HepG2 (cell line): ENCODE measurements around the gene ACP5. TPM values are rescaled to one million over a fixed set of nuclear protein-coding genes. Genes with fewer than 3 reads are reported as not detected.

ENCODE experiments used
- CEBPB ChIP-seq: IDR thresholded peaks from 2 replicates; pipeline ENCODE4 v1.6.1; 2011; ENCODE audit warnings: low read depth, low read length, improper control_type of control experiment, borderline replicate concordance
- CENPT ChIP-seq: sonication (generic); formaldehyde crosslinking; IDR thresholded peaks from 2 replicates; pipeline ENCODE4 v1.8.0; 2022; ENCODE audit warnings: low read depth, mild to moderate bottlenecking, moderate library complexity, missing genetic modification reagents
- ELF3 ChIP-seq: IDR thresholded peaks from 2 replicates; pipeline ENCODE4 v1.6.1; 2016; ENCODE audit warnings: missing genetic modification reagents, missing compliant biosample characterization
- ETV6 ChIP-seq: sonication (generic); formaldehyde crosslinking; conservative IDR thresholded peaks from 2 replicates; pipeline ENCODE4 v1.4.0; 2020; ENCODE audit warnings: missing genetic modification reagents
- FOSL2 ChIP-seq: sonication (generic); formaldehyde crosslinking; IDR thresholded peaks from 2 replicates; pipeline ENCODE4 v1.4.0; 2020; ENCODE audit warnings: missing genetic modification reagents
- HOXA9 ChIP-seq: sonication (generic); formaldehyde crosslinking; IDR thresholded peaks from 2 replicates; pipeline ENCODE4 v1.8.1; 2022; ENCODE audit warnings: missing genetic modification reagents, mild to moderate bottlenecking, moderate library complexity, borderline replicate concordance
- JARID2 ChIP-seq: sonication (generic); formaldehyde crosslinking; IDR thresholded peaks from 2 replicates; pipeline ENCODE4 v1.8.1; 2023; ENCODE audit warnings: missing genetic modification reagents, inconsistent platforms; ENCODE audit not compliant: insufficient replicate concordance
- RFX3 ChIP-seq: IDR thresholded peaks from 2 replicates; pipeline ENCODE4 v1.6.1; 2016; ENCODE audit warnings: missing biosample characterization, missing genetic modification reagents
- SALL2 ChIP-seq: sonication (generic); formaldehyde crosslinking; IDR thresholded peaks from 2 replicates; pipeline ENCODE4 v1.8.1; 2023; ENCODE audit warnings: mild to moderate bottlenecking, missing genetic modification reagents, inconsistent platforms
- SIN3B ChIP-seq: fragments of 150-350 bp; IDR thresholded peaks from 2 replicates; pipeline ENCODE4 v1.6.1; 2014; ENCODE audit warnings: low read length
- SP5 ChIP-seq: IDR thresholded peaks from 2 replicates; pipeline ENCODE4 v1.6.1; 2016; ENCODE audit warnings: low read depth, borderline replicate concordance
- STAG1 ChIP-seq: sonication (generic); formaldehyde crosslinking; IDR thresholded peaks from 2 replicates; pipeline ENCODE4 v1.4.0; 2020; ENCODE audit warnings: missing genetic modification reagents
- TBX2 ChIP-seq: sonication (generic); formaldehyde crosslinking; IDR thresholded peaks from 2 replicates; pipeline ENCODE4 v1.5.0; 2020; ENCODE audit warnings: missing genetic modification reagents, mild to moderate bottlenecking, borderline replicate concordance
- ZBTB3 ChIP-seq: sonication (generic); formaldehyde crosslinking; IDR thresholded peaks from 2 replicates; pipeline ENCODE4 v1.4.0; 2020; ENCODE audit warnings: low read depth, mild to moderate bottlenecking, moderate library complexity, missing genetic modification reagents, borderline replicate concordance
- ZBTB42 ChIP-seq: sonication (generic); formaldehyde crosslinking; IDR thresholded peaks from 2 replicates; pipeline ENCODE4 v1.5.0; 2020; ENCODE audit warnings: mild to moderate bottlenecking, missing genetic modification reagents
- ZNF292 ChIP-seq: sonication (generic); formaldehyde crosslinking; IDR thresholded peaks from 2 replicates; pipeline ENCODE4 v1.8.1; 2022; ENCODE audit warnings: mild to moderate bottlenecking, low read depth, missing genetic modification reagents, borderline replicate concordance
- ZNF329 ChIP-seq: sonication (generic); formaldehyde crosslinking; IDR thresholded peaks from 2 replicates; pipeline ENCODE4 v1.9.0; 2021; ENCODE audit warnings: low read depth, mild to moderate bottlenecking, missing genetic modification reagents
- ZNF350 ChIP-seq: sonication (generic); formaldehyde crosslinking; IDR thresholded peaks from 2 replicates; pipeline ENCODE4 v1.4.0; 2020; ENCODE audit warnings: mild to moderate bottlenecking, low read depth, missing genetic modification reagents, borderline replicate concordance
- ZNF660 ChIP-seq: sonication (generic); formaldehyde crosslinking; IDR thresholded peaks from 2 replicates; pipeline ENCODE4 v1.5.1; 2020; ENCODE audit warnings: mild to moderate bottlenecking, low read depth, missing genetic modification reagents, borderline replicate concordance
- polyA plus RNA-seq, 8 experiments: library from polyadenylated mRNA; depleted of rRNA in 3 of 8; stranded (reverse) in 7 of 8; unstranded in 1 of 8; fragments of >200 nt; fragmentation: Illumina TruSeq in 4 of 8; extraction: Trizol in 4 of 8; gene quantifications; 2 replicates each; pipeline versions ENCODE4 v1.2.1 to v1.2.3, GENCODE V29; 2011 to 2016; ENCODE audit warnings: low read depth in 4 of 8, missing spikeins in 1 of 8, mixed read lengths in 1 of 8; ENCODE audit not compliant: insufficient read depth in 1 of 8
- total RNA-seq, 5 experiments: library from RNA; depleted of rRNA; stranded (reverse); fragments of >200 nt; fragmentation: Illumina TruSeq; extraction: Trizol; gene quantifications; 2 replicates each; pipeline ENCODE4 v1.2.3, GENCODE V29; 2016; ENCODE audit warnings: low read depth in 1 of 5
- TF ChIP-seq, protein P1 (sequence below): sonication (generic); formaldehyde crosslinking; IDR thresholded peaks from 2 replicates; pipeline ENCODE4 v1.8.0; 2022; ENCODE audit warnings: mild to moderate bottlenecking, missing genetic modification reagents
- TF ChIP-seq, protein P2 (sequence below): sonication (generic); formaldehyde crosslinking; IDR thresholded peaks from 2 replicates; pipeline ENCODE4 v1.4.0; 2020; ENCODE audit warnings: mild to moderate bottlenecking, missing genetic modification reagents
- TF ChIP-seq, protein P3 (sequence below): sonication (generic); formaldehyde crosslinking; IDR thresholded peaks from 2 replicates; pipeline ENCODE4; 2020; ENCODE audit warnings: missing genetic modification reagents, mild to moderate bottlenecking, borderline replicate concordance
- TF ChIP-seq, protein P4 (sequence below): IDR thresholded peaks from 2 replicates; pipeline ENCODE4 v1.6.1; 2016; ENCODE audit warnings: mild to moderate bottlenecking

Gene ACP5
- total and polyA plus RNA-seq, 2 of the 13 experiments (the other 11 are each of a cell fraction or from before 2014, with no cell fraction given) = 1.3 to 6.7 TPM

DNA sequence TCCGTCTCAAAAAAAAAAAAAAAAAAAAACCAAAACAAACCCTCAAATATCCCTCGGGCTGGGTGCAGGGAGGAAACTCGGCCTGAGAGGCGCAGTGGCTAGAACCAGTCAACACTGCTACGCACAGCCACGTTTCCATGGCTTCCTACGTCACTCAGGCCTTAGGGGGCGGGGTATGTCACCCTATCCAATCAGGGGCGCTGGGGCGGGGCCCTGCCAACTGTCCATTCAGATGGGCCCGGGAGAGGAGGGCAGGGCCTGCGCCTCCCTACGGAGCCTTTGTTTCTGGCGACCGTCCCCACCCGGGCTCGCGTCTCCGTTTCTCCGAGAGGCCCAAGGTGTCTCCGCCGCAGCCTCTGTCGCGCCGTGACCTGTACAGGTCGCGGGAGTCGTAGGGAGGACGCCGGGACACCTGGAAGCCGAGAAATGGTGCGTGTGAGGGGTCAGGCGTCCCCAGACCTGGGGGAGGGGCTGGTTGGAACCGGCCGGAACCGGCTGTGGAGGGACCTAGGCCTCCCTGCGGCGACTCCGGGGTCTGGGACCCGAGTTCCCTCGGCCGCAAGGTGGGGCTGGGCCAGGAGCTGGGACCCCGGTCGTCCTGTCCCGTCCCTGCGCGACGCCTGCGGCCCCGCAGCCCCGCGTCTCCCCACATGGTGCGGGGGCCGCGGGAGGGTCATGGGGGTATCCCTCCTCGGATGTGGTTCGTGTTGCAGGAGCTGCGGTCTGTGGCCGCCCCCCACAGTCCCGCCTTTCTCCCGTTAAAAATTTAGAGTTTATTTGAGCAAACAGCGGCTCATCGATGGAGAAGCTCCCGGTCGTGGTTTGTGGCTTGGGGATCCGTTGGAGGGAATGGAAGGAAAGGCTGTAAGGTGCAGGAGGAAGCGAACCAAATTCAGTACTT is 20.0 kb upstream of the ACP5 start, which contains the start of gene ZNF627 (continued):
- TF ChIP-seq, protein P1, sequence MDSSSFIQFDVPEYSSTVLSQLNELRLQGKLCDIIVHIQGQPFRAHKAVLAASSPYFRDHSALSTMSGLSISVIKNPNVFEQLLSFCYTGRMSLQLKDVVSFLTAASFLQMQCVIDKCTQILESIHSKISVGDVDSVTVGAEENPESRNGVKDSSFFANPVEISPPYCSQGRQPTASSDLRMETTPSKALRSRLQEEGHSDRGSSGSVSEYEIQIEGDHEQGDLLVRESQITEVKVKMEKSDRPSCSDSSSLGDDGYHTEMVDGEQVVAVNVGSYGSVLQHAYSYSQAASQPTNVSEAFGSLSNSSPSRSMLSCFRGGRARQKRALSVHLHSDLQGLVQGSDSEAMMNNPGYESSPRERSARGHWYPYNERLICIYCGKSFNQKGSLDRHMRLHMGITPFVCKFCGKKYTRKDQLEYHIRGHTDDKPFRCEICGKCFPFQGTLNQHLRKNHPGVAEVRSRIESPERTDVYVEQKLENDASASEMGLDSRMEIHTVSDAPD (CRISPR knock-in tag) = no peak
- TF ChIP-seq STAG1 (CRISPR knock-in tag) (no peak), ZBTB42 (CRISPR knock-in tag) (no peak), SP5 (CRISPR knock-in tag) (peak; percentile 50; the same call in 1 of the 2 replicates), FOSL2 (no peak; the same call in none of the 2 replicates), CENPT (peak; percentile 65; the same call in 1 of the 2 replicates), ZNF660 (CRISPR knock-in tag) (no peak), ZBTB3 (CRISPR knock-in tag) (0 out of 2 replicates have a peak, but pooled peaks have one; percentile 35), HOXA9 (CRISPR knock-in tag) (0 out of 2 replicates have a peak, but pooled peaks have one; percentile 18), RFX3 (0 out of 2 replicates have a peak, but pooled peaks have one; percentile 44), ELF3 (CRISPR knock-in tag) (peak; percentile 60; the same call in 1 of the 2 replicates), JARID2 (CRISPR knock-in tag) (no peak), ZNF292 (no peak), ZNF329 (CRISPR knock-in tag) (0 out of 2 replicates have a peak, but pooled peaks have one; percentile 52), SIN3B (no peak), ETV6 (CRISPR knock-in tag) (peak; percentile 86), ZNF350 (CRISPR knock-in tag) (peak; percentile 92), TBX2 (CRISPR knock-in tag) (peak; percentile 85), CEBPB (no peak), SALL2 (CRISPR knock-in tag) (peak; percentile 60; the same call in 1 of the 2 replicates)
- TF ChIP-seq, protein P2, sequence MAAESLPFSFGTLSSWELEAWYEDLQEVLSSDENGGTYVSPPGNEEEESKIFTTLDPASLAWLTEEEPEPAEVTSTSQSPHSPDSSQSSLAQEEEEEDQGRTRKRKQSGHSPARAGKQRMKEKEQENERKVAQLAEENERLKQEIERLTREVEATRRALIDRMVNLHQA (CRISPR knock-in tag) = no peak
- TF ChIP-seq, protein P3, sequence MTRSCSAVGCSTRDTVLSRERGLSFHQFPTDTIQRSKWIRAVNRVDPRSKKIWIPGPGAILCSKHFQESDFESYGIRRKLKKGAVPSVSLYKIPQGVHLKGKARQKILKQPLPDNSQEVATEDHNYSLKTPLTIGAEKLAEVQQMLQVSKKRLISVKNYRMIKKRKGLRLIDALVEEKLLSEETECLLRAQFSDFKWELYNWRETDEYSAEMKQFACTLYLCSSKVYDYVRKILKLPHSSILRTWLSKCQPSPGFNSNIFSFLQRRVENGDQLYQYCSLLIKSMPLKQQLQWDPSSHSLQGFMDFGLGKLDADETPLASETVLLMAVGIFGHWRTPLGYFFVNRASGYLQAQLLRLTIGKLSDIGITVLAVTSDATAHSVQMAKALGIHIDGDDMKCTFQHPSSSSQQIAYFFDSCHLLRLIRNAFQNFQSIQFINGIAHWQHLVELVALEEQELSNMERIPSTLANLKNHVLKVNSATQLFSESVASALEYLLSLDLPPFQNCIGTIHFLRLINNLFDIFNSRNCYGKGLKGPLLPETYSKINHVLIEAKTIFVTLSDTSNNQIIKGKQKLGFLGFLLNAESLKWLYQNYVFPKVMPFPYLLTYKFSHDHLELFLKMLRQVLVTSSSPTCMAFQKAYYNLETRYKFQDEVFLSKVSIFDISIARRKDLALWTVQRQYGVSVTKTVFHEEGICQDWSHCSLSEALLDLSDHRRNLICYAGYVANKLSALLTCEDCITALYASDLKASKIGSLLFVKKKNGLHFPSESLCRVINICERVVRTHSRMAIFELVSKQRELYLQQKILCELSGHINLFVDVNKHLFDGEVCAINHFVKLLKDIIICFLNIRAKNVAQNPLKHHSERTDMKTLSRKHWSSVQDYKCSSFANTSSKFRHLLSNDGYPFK = peak; percentile 93
- TF ChIP-seq, protein P4, sequence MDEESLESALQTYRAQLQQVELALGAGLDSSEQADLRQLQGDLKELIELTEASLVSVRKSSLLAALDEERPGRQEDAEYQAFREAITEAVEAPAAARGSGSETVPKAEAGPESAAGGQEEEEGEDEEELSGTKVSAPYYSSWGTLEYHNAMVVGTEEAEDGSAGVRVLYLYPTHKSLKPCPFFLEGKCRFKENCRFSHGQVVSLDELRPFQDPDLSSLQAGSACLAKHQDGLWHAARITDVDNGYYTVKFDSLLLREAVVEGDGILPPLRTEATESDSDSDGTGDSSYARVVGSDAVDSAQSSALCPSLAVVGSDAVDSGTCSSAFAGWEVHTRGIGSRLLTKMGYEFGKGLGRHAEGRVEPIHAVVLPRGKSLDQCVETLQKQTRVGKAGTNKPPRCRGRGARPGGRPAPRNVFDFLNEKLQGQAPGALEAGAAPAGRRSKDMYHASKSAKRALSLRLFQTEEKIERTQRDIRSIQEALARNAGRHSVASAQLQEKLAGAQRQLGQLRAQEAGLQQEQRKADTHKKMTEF = peak; percentile 82; the same call in 1 of the 2 replicates
